Measurements from ENCODE around the gene METTL13. TPM values are rescaled to one million over a fixed set of nuclear protein-coding genes. Genes with fewer than 3 reads are reported as not detected.

Gene METTL13
- total RNA-seq, 1 experiment from 2014 or later = 115 TPM

DNA sequence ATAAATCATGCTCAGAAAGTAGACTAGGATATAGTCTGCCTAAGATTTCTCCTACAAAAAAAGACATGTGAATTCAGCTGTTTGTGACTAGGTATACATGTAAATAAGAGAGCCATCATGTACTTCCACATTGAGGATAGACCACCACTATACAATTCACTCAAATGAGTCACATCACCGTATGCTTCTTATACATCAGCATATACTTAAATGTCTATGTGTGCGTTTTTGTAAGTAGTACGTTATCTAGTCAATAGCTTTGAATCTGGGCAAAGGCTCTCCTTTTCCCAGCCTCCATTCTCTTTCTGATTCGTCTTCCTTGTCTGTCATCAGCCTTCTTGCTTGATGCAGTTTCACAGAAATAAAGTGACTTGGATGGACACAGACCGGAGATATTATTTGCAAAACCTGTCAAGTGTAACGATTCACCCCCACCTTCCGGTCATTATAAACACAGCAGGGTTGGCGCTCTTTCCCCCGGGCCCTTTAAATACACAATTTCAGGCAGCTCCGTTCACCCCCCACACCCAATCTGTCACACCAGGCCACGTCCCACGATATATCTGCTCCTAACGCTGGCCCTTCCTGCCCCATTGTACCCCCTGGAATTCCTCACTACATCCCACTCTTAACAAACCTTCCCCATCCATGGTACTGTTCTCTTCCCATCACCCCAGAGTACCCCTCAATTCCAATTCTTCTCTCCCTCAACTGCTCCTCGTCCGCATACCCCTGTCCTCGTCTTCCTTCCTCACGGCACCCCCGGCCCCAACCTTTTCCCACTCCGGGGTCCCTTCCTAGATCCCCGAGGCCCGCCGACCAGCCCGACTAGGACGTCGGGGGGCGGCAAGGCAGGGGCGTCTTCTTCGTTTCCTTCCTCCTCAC lies 40.2 kb upstream of the METTL13 start:
- no peak for TF ChIP-seq EZH2phosphoT487 (IDR thresholded peaks at IDR 0.05; ENCODE audit: borderline replicate concordance, low read length)
- TF ChIP-seq, protein P1, sequence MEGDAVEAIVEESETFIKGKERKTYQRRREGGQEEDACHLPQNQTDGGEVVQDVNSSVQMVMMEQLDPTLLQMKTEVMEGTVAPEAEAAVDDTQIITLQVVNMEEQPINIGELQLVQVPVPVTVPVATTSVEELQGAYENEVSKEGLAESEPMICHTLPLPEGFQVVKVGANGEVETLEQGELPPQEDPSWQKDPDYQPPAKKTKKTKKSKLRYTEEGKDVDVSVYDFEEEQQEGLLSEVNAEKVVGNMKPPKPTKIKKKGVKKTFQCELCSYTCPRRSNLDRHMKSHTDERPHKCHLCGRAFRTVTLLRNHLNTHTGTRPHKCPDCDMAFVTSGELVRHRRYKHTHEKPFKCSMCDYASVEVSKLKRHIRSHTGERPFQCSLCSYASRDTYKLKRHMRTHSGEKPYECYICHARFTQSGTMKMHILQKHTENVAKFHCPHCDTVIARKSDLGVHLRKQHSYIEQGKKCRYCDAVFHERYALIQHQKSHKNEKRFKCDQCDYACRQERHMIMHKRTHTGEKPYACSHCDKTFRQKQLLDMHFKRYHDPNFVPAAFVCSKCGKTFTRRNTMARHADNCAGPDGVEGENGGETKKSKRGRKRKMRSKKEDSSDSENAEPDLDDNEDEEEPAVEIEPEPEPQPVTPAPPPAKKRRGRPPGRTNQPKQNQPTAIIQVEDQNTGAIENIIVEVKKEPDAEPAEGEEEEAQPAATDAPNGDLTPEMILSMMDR (conservative IDR thresholded peaks at IDR 0.05; ENCODE audit: low read depth, low read length) = no peak
- TF ChIP-seq EZH2 (IDR thresholded peaks at IDR 0.05; ENCODE audit: low read length, unreplicated experiment) = no peak
- peaks cover 40% of the 10 kb centered on the region for H3K4me1 ChIP-seq (ENCODE audit: insufficient read depth, low read length)
- H3K9me2 ChIP-seq (replicated peaks; ENCODE audit: low read length) = no peaks in the 10 kb centered on the region
- peak overlapping the region; percentile 78 for H3K9ac ChIP-seq (ENCODE audit: low read length)
- CTCF ChIA-PET = interaction anchor here (0.5 to 2.4 kb wide), 5 partner anchors 26 to 658 kb away, joined by 3 to 10 read pairs (median 5); partner anchors contain the start of gene METTL13
- H3K9me3 ChIP-seq (ENCODE audit: low read length) = no peaks in the 10 kb centered on the region
- no peaks in the 10 kb centered on the region for H3K27me3 ChIP-seq (ENCODE audit: low read length)
- peak overlapping the region; percentile 75 for H3K4me3 ChIP-seq (ENCODE audit: low read length)
- H3K27ac ChIP-seq (ENCODE audit: low read length) = peak overlapping the region; percentile 74
- ATAC-seq (peak; percentile 28), DNase-seq (peak; percentile 82)
- TSS peak; percentile 45 for BruUV-seq (replicated peaks)
- H3K79me2 ChIP-seq (ENCODE audit: low read length) = peaks cover 29% of the 10 kb centered on the region
- H3K4me2 ChIP-seq (ENCODE audit: low read length) = peak overlapping the region; percentile 78
- no peaks in the 10 kb centered on the region for H4K20me1 ChIP-seq (ENCODE audit: low read length)
- H3F3A ChIP-seq (ENCODE audit: low read length, unreplicated experiment) = peaks cover 10% of the 10 kb centered on the region
- peak overlapping the region; percentile 95 for H2AFZ ChIP-seq (ENCODE audit: low read length)
- POLR2A ChIA-PET (ENCODE audit: unreplicated experiment) = interaction anchor here (0.6 kb wide), 1 partner anchor 302 kb away, joined by 3 read pairs; no protein-coding TSS in a partner anchor
- H3K36me3 ChIP-seq (ENCODE audit: low read depth, low read length) = peaks cover 12% of the 10 kb centered on the region; the same call in 1 of the 2 replicates
- intact Hi-C loops (cut with micrococcal nuclease) = loop anchor here (1.0 kb wide), 1 partner anchor 96 kb away; no protein-coding TSS in a partner anchor

DNA sequence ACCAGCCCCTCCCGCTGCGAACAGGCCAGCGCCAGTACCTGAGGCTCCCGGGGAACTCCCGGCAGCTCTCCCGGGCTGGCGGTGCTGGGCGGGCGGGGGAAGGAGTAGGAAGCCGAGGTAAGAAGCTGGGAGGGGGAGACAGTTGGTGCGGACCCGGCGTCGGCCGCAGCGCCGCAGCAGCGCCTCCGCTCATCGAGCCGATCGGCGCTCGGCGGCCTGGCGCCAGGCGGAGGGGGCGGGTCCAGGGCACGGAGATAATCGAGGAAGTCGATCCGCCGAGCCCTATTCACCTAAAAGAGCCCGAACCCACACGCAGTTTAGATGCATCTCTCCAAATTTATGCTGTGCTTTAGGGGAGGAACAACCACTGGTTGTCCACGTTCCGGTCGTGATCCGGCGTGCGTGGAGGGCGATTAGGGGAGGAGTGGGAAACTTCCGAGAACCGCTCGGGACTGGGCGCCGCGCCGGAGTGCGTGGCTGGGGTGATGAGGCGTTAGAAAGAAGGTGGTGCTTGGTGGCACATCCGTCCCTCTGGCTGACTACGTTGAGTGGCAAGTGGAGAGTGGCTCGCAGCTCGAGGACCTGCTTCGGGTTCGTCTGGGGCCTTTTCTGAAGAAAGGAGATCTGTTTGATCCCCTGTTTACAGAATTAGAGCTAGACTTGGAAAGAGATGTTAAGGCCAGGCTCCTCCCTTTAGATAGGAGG lies 39.4 kb upstream of the METTL13 start, which contains the start of gene VAMP4:
Gene VAMP4, minus strand, starts transcription at position 194 of the 705 bp plus-strand sequence. CDS start 3,651 bp downstream, outside the sequence.
- no peaks in the 10 kb centered on the region for H3K27me3 ChIP-seq (ENCODE audit: low read length)
- intact Hi-C loops (cut with micrococcal nuclease) = loop anchor here (1.0 kb wide), 4 partner anchors 39 to 241 kb away; partner anchors contain the start of gene METTL13
- H3K4me1 ChIP-seq (ENCODE audit: insufficient read depth, low read length) = peaks cover 40% of the 10 kb centered on the region
- peaks cover 10% of the 10 kb centered on the region for H3F3A ChIP-seq (ENCODE audit: low read length, unreplicated experiment)
- TSS peak; percentile 87 for BruUV-seq (replicated peaks)
- no peak for TF ChIP-seq EZH2 (IDR thresholded peaks at IDR 0.05; ENCODE audit: low read length, unreplicated experiment)
- TF ChIP-seq EZH2phosphoT487 (IDR thresholded peaks at IDR 0.05; ENCODE audit: borderline replicate concordance, low read length) = no peak
- TF ChIP-seq, protein P1 (conservative IDR thresholded peaks at IDR 0.05; ENCODE audit: low read depth, low read length) = no peak
- peaks cover 29% of the 10 kb centered on the region for H3K79me2 ChIP-seq (ENCODE audit: low read length)
- ATAC-seq = peak; percentile 81
- H3K9ac ChIP-seq (ENCODE audit: low read length) = peak within 1 kb of the TSS; percentile 78
- CTCF ChIA-PET = interaction anchor here (0.5 to 1.0 kb wide), 2 partner anchors 29 to 429 kb away, joined by 3 to 5 read pairs; no protein-coding TSS in a partner anchor
- peak within 1 kb of the TSS; percentile 74 for H3K27ac ChIP-seq (ENCODE audit: low read length)
- peak within 1 kb of the TSS; percentile 95 for H2AFZ ChIP-seq (ENCODE audit: low read length)
- no peaks in the 10 kb centered on the region for H4K20me1 ChIP-seq (ENCODE audit: low read length)
- peak; percentile 99 for DNase-seq
- peak within 1 kb of the TSS; percentile 75 for H3K4me3 ChIP-seq (ENCODE audit: low read length)
- POLR2A ChIA-PET (ENCODE audit: unreplicated experiment) = interaction anchor here (0.6 to 1.7 kb wide), 2 partner anchors 39 to 302 kb away, joined by 3 to 14 read pairs; partner anchors contain the start of gene METTL13
- no peaks in the 10 kb centered on the region for H3K9me2 ChIP-seq (replicated peaks; ENCODE audit: low read length)
- peak within 1 kb of the TSS; percentile 78 for H3K4me2 ChIP-seq (ENCODE audit: low read length)
- H3K9me3 ChIP-seq (ENCODE audit: low read length) = no peaks in the 10 kb centered on the region
- peaks cover 7% of the 10 kb centered on the region; the same call in 1 of the 2 replicates for H3K36me3 ChIP-seq (ENCODE audit: low read depth, low read length)
